Eye (tissue), 1 donor: ENCODE measurements around the gene RAPGEFL1.
"Not testable (repeated sequence)": the region's sequence is repeated elsewhere in the genome, so short reads cannot be mapped to it uniquely, and the experiment has no call there.

Source experiments
- DNase-seq: peaks from one replicate; pipeline ENCODE4 v3.0.0-alpha.2; 2015

Gene RAPGEFL1

DNA sequence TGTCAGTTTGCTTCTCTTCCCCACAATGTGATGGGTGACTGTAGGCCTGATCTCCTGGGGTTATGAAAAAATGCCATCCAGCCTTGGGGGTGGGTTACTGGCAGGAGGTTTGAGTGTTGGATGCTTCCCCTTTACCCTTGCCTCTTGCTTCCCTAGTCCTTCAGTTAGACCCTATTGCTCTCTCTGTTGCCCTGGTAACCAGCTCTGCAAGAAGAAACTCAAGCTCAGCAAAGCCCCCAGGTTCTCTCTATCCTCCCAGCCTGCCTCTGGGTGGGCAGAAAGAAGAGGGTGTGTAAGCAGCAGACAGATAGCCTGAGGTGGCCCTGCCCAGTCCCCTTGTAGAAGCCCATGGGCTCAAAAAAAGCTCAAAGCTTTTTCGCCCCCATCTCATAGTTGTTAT, 2.8 kb upstream of the RAPGEFL1 start:
- no peak for DNase-seq

DNA sequence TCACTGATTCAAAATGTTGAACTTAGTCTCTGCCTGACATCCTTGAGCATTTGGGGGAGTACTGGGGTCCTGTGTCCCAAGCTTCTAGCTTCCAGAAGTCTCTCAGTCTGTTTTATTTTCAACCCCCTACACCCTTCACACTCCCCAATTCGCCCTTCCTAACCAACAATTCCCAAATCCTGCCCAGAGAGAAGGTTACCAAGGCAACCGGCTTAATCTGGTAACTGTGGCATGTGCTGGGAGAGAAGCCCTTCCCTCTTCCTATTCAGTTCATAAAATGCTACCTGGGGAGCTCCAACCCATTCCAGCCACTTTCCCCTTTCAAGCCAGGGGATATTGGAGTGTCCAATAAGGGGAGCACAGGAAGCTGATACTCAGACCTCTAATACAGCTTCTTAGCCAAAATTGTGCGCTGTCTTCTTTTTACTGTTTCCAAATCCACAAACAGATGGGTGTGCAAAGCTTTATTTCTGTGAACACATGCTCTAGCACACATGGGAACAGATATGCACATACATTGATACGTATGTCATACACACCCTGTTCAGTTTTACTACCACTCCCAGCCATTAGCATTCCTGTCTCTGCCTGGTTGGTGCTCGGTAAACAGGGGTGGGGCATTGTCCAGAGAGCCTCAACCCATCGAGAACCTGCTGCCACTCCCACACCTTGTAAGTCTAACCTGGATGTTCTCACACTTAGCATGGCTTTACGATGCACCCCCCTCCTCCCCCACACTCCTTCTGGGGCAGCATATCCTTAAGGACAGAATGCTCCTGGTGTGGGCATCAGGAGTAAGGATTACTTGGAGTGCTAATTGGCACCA, 1.1 kb upstream of the RAPGEFL1 start:
- DNase-seq: no peak

DNA sequence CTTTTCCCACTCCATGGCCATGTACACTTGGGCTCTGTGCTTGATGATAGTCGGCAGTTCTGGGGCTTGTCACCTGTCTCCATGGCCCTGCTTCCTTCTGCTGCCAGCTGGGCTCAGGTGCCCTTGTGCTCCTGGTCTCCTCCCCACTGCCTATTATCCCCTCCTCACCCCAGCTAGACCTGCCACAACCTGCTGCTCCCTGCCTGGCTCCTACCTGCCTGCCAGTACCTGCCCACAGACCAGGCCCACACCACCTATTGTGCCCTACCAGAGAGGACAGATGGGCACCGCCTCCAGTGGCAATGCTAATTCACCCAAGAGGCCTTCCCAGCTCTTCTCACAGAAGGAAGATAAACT, 538 bp upstream of the RAPGEFL1 start:
- DNase-seq: no peak

DNA sequence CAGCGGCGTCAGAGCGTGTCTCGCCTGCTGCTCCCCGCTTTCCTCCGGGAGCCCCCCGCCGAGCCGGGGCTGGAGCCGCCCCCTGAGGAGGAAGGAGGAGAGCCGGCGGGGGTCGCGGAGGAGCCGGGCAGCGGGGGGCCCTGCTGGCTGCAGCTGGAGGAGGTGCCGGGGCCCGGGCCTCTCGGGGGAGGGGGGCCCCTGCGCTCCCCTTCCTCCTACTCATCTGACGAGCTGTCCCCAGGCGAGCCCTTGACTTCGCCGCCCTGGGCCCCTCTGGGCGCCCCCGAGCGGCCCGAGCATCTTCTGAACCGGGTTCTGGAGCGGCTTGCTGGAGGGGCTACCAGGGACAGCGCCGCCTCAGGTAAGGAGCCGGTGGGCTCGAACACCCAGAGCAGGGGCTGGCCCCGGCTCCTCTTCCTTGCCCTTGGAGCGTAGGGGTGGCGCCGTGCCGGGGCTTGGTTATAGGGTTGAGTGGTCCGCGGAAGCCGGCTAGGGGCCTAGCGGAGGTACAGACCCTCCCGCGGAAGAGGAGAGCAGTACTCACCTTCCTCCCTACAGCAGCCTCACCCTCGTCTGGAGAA, 841 bp downstream of the RAPGEFL1 start:
- peak; percentile 59 for DNase-seq

DNA sequence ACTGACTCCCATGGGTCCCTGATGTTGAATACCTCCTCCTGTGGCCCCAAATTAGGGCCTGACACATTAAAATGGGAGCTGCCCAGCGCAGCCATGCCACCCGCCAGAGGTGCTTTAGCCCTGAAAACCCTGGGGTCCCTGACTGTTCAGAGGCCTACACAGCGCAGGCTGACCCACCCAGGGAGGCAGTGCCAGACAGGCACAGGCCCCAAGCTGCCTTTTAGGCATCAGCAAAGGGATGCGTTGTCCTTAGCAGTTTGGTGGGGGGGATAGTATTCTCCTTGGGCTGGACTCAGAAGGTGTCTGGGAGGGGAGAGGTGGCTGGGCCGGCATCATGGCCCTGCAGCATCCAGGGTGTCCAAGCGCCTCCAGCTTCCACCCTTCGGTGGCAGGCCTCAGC, 1.4 kb downstream of the RAPGEFL1 start:
- DNase-seq: no peak

DNA sequence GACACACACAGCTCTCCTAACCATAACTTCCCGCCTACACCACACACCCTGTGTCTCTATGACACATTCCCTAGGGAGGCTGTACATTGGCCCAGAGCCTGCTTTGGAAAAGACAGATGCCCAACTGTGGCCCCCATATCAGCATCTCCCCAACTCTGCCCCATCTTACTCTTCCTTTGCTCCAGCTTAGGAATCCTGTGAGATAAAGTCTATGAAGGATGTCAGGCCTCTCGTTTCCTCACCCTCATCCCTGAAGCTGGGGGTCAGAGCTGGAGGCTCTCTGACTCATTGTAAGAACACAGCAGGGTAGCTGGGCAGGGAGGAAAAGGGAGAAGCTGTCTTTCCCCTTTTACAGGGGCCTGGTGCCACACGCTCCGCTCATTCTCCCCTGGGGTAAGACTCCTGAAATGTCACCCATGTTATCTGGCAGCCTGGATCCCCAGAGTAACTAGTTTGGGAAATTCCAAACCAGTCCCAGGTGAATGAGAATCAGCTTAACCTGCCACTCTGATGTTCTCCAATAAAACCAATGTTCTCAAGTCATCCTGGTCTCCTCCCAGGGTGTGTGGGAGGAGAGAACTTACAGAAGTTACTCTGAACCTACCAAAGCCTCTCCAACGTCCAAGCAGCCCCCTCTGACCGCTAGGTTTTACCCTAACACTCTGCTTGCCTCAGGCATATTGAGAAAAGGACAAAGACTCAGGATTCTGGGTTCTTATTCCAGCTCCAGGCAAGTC, 2.8 kb downstream of the RAPGEFL1 start:
- no peak for DNase-seq

DNA sequence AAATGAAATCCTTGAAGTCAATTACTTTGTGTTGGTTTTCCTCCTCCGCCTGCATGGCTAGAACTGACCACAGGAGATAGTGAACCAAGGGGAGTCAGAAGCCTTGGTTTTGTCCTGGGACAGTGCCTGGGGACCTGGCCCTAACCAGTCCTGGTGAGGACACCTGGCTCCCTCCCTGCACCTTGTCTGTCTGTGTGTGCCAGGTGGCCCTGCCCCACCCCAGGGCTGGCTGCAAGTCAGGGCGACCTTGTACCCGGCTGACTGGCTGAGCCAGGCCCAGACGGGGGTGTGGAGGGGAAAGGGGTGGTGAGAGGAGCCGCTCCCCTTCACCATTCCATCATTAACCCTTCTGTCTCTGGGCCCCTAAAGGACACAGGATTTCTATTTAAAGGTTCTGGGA, 3.4 kb downstream of the RAPGEFL1 start:
- DNase-seq: no peak

DNA sequence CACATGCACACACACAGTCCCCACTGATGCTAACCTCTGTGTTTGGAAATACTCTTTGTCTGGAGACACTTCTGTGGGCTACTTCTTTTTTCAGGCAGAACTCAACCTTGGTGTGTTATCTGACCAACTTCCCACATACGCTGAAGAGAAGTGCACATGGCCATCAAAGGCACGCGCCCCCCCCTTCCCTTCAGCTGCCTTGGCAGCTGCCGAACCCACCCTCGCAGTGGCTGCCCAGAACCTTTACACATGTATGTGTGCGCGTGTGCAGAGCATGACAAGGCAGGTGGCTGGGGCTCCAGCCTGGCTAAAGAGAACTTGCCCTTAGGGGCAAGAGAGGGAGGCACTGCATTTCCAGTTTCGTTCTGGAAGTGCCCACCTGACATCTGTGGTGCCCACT, 3.9 kb downstream of the RAPGEFL1 start:
- no peak for DNase-seq

DNA sequence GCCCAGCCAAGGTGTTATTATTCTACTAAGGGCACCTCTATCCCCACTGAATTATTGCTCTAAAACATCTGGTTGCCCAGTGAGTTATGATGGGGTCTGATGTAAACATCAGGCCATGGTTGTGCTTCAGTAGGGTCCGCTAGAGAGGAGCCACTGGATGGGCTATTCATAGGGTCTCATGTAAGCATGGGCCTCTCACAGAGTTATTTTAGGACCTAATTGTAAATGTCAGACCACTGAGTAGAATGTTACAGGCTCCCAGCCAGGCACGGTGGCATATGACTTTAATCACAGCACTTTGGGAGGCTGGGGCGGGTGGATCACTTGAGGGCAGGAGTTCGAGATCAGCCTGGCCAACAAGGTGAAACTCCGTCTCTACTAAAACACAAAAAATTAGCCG, 5.3 kb downstream of the RAPGEFL1 start:
- no peak for DNase-seq

DNA sequence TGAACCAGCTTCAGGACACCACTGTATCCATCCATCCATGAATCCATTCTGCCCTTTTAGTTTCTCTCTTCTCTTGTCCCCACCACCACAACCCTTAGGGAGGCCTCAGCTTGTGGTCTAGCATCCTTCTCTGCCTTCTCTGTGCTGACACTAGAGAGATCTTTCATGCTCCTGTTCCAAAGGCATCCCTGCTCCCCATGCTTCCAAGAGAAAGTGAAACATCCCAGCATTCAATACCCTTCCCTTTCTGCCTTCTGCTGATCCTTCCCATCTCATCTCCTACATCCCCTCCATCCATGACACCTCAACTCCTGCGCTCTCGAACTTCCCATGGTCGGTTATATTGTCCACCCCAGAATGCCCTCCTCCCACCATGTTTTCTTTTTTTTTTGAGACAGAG, 10.0 kb downstream of the RAPGEFL1 start:
- DNase-seq: no peak

DNA sequence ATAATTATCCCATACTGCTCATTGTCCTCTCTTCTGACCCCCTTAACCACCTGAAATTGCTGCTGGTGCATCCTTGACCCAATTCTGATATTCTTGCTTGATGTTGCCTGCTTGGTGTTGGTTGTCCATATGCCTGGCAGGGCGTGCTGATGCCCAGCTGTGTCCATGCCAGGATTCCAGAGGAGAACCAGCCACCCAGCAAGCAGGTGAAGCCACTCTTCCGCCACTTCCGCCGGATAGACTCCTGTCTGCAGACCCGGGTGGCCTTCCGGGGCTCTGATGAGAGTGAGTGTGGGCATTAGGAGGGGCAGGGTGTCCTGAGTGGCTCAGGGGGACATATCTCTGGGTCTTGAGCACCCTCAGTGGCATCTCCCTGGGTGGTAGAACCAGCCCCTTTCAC, 11.4 kb downstream of the RAPGEFL1 start:
- no peak for DNase-seq

DNA sequence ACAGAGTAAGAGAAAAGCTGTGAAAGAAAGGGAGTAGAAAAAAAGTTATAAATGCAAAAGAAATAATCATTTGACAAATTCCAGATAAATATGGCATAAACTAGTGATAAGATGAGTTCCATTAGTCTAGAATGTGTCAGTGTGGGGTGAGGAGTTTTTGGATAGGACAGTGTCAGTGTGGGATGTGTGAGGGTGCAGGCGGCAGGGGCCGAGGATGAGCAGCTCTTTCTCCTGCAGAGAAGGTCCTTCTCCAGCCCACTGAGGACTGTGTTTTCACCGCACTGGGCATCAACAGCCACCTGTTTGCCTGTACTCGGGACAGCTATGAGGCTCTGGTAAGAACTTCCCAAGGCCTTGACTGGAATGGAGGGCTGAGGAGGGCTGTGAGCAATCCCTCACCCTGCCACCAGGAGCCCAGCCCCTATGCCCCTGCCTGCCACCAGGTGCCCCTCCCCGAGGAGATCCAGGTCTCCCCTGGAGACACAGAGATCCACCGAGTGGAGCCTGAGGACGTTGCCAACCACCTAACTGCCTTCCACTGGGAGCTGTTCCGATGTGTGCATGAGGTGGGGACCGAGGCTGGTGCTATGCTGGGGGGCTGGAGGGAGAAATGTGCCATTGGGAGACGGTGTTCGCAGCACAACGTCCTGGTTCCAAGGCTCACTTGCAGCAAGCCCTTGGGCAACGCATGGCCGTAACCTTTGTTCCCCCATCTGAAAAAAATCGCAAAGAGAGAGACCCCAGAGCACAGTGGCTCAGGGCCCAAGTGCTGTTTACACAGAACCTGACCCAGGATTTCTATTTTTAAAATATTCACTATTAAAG, 13.1 kb downstream of the RAPGEFL1 start:
- no peak for DNase-seq

DNA sequence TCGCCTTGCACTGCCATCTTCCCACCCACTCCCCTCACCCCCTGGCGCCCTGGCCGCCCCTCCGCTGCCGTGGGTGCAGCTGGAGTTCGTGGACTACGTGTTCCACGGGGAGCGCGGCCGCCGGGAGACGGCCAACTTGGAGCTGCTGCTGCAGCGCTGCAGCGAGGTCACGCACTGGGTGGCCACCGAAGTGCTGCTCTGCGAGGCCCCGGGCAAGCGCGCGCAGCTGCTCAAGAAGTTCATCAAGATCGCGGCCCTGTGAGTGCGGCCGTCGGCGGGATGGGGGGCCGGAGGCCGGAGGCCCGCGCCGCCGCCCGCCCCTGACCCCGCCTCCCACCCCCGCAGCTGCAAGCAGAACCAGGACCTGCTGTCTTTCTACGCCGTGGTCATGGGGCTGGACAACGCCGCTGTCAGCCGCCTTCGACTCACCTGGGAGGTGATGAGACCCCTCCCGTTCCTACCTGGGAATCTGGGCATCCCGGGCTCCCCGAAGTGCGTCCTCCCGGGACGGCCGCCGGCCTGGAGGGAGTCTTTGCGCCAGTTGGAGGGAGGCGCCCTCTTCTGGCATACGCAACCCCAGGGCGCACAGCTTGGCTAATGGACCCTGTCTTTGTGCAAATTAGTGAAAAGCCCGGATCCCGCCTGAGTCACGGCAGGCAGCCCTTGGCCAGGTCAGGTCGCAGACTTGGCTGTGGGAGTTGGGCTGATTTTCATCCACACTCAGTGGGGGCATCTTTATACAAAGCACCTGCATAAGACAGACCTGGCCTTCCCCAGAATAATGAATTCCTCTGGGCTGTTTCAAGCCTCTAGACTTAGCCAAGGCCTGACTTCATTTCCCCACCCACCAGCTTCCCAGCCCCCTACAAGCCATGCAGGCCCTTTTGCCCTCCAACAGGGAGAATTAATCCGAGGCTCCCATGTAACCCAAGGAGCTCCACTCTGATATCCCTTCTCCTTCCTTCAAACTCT, 14.3 kb downstream of the RAPGEFL1 start:
- DNase-seq: peak; percentile 85

DNA sequence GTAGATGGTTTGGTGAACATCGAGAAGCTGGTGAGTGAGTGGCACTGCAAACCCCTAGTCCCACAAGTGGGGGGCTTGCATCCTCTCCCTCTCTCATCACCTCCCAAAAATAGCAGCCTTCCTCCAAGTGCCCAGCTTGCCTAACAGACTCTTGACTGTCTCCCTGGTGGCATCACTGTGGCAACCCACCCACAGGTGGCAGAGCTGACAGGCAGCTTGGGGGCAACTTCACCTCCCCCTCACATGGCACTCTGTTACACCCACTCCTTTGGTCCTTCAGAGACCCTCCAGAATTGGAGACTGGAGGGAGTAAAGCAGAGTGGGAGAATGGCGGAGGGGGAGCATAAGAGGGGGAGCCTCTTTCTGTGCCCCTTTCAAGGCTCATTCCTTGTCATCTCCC, 15.7 kb downstream of the RAPGEFL1 start:
- DNase-seq: no peak

DNA sequence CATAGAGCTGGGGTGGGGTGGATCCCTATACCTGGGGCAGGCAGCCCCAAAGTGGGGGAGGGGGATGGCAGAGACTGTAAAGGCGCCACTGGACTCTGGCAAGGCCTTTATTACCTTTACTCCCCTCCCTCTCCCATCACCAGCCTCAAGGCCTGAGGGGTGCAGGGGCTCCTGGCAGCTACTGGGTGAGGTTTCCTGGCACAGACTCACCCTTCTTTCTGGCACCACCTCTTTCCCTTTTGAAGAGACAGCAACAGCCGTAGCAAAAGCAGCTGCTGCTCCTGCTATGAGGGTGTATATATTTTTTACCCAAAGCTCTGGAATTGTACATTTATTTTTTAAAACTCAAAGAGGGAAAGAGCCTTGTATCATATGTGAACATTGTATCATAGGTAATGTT, 17.6 kb downstream of the RAPGEFL1 start:
- DNase-seq: no peak

DNA sequence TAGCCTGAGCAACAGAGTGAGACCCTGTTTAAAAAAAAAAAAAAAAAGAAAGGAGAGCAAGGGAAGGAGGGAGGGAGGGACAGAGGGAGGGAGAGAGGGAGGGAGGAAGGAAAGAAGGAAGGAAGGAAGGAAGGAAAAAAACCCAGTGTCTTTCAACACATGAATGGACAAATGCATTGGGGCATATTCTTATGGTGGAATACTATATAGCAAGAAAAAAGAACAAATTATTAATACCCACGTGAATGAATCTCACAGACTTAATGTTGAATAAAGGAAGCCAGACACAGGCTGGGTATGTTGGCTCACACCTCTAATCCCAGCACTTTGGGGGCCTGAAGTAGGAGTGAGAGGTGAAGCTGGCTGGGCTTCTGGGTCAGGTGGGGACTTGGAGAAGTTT, 20.3 kb downstream of the RAPGEFL1 start:
- no peak for DNase-seq

DNA sequence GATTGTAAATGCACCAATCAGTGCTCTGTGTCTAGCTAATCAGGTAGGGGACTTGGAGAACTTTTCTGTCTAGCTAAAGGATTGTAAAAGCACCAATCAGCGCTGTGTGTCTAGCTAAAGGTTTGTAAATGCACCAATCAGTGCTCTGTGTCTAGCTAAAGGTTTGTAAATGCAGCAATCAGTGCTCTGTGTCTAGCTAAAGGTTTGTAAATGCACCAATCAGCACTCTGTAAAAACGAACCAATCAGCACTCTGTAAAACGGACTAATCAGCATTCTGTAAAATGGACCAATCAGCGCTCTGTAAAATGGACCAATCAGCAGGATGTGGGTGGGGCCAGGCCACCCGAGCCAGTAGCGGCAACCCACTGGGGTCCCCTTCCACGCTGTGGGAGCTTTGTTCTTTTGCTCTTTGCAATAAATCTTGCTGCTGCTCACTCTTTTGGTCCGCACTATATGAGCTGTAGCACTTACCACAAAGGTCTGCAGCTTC, 20.7 kb downstream of the RAPGEFL1 start:
- not testable (repeated sequence) for DNase-seq

DNA sequence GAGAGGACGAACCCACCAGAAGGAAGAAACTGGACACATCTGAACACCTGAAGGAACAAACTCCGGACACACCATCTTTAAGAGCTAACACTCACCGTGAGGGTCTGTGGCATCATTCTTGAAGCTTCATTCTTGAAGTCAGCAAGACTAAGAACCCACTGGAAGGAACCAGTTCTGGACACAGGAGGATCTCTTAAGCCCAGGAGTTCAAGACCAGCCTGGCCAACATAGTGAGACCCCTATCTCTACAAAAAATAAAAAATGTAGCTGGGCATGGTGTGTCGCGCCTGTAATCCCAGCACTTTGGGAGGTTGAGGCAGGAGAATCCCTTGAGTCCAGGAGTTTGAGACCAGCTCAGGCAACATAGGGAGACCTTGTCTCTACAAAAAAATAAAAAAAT, 21.3 kb downstream of the RAPGEFL1 start:
- DNase-seq: no peak

DNA sequence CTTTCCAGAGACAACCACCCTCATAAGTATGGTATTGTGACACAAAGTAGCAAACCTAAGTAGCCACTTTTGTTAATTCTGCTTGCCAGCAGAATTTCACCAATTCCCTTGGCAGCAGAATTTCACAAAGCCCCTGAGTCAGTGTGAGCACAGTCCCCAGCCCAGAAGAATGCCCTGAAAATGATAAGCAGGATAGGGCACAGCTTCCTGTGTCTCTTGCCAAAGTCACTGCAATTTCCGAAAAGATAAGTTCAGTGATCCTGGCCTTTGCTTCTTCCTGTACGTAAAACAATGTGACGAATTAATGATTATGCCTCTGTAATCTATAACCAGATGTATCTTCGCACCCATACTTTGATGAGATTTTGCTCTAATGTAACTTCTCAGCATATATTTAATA, 25.9 kb downstream of the RAPGEFL1 start:
- DNase-seq: no peak

DNA sequence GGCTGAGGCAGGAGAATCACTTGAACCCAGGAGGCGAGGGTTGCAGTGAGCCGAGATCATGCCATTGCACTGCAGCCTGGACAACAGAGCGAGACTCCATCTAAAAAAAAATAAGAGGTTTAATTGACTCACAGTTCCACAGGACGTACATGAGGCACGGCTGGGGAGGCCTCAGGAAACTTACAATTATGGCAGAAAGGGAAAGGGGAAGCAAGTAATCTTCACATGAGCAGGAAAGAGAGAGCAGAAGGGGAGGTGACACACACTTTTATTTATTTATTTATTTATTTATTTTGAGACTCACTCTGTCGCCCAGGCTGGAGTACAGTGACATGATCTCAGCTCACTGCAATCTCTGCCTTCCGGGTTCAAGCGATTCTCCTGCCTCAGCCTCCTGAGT, 28.9 kb downstream of the RAPGEFL1 start:
- DNase-seq: not testable (repeated sequence)

DNA sequence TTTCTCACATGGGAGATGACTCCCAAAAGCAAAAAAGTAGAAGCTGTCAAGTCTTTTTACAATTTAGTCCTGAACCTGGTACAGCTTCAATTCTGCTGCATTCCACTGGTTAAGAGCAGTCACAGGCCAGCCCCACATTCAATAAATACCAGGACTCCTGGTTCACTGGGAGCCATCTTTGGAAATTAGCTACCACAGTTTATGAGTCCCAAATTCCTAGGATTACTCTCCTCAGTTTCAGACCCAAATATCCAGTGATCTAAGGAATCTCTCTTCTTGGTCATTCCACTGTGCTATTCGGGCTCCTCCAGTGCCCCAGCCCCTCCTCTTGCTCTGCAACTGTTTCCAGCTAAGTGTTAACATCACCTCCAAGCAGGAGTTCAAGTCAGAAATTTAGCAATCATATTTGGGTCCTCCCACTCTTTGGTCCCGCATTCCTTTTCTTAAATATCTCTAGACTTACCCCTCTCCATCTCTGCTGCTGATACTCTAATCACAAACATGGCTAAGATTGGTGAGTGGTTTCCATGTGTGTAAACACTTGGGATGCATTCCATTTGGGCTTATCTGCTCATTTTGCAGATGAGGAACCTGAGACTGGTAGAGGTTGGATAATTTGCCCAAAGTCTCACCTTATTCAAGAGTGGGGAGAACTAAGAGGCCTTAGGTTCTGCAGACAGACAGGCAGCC, 32.3 kb downstream of the RAPGEFL1 start:
- DNase-seq: no peak
